Stimulated activated CD4-positive, alpha-beta T cell treated with anti-CD3 and anti-CD28 coated beads, Interleukin-2, amount 100 ng/mL, for 4 hours (primary cell): Measurements from ENCODE around the gene ANKRD63.

Experiments
- DNase-seq: peaks from one replicate; pipeline ENCODE4 v3.0.0-alpha.2; 2020; ENCODE audit warnings: low read depth

ANKRD63 gene

GRCh38 chr15:40313531-40314398 lies 30.9 kb upstream of the ANKRD63 start:
- DNase-seq, result no peak

- DNase-seq, result no peak
Observed at GRCh38 chr15:40312370-40313158, 29.7 kb upstream of the ANKRD63 start.

- DNase-seq, result no peak
Observed at GRCh38 chr15:40310993-40311392, 28.1 kb upstream of the ANKRD63 start.

GRCh38 chr15:40310001-40310959 lies 27.4 kb upstream of the ANKRD63 start:
- no peak for DNase-seq

- DNase-seq, result no peak
Observed at GRCh38 chr15:40309344-40309862, 26.5 kb upstream of the ANKRD63 start.

- peak; percentile 37 for DNase-seq
Observed at GRCh38 chr15:40307421-40308211, 24.8 kb upstream of the ANKRD63 start, which contains the start of gene PLCB2. Gene PLCB2, minus strand, starts transcription at chr15:40307935. Its CDS starts 263 bp downstream, at chr15:40307672.

- DNase-seq, result no peak
Observed at GRCh38 chr15:40306908-40307307, 24.0 kb upstream of the ANKRD63 start.

- no peak for DNase-seq
Observed at GRCh38 chr15:40306371-40306770, 23.5 kb upstream of the ANKRD63 start.

- no peak for DNase-seq
Observed at GRCh38 chr15:40305281-40305680, 22.4 kb upstream of the ANKRD63 start.

- no peak for DNase-seq
Observed at GRCh38 chr15:40303576-40303975, 20.7 kb upstream of the ANKRD63 start.

GRCh38 chr15:40302981-40303380 lies 20.1 kb upstream of the ANKRD63 start:
- no peak for DNase-seq

GRCh38 chr15:40302288-40302886 lies 19.5 kb upstream of the ANKRD63 start:
- DNase-seq, result no peak

- DNase-seq, result no peak
Observed at GRCh38 chr15:40301467-40302179, 18.8 kb upstream of the ANKRD63 start.

GRCh38 chr15:40300771-40301170 lies 17.9 kb upstream of the ANKRD63 start:
- DNase-seq, result no peak

- no peak for DNase-seq
Observed at GRCh38 chr15:40300367-40300766, 17.5 kb upstream of the ANKRD63 start.

GRCh38 chr15:40298216-40298935 lies 15.5 kb upstream of the ANKRD63 start:
- DNase-seq, result no peak

- DNase-seq, result no peak
Observed at GRCh38 chr15:40297356-40297755, 14.5 kb upstream of the ANKRD63 start.

- no peak for DNase-seq
Observed at GRCh38 chr15:40296561-40297230, 13.8 kb upstream of the ANKRD63 start.
